Measurements from ENCODE around the gene MYO1B.

Gene MYO1B

GRCh38 chr2:191244350-191244749 is 854 bp upstream of the MYO1B start:
- no peak for DNase-seq (ENCODE audit: extremely low spot score)
- ChIA-PET POLR2A (no interaction called here), CTCF (no interaction called here)
- no peak for TF ChIP-seq CTCF (IDR thresholded peaks at IDR 0.05; ENCODE audit: control extremely low read depth, extremely low read depth, low read depth, missing control alignments)

GRCh38 chr2:191245869-191246531 is 796 bp downstream of the MYO1B start:
- POLR2A ChIA-PET = no interaction called here
- CTCF ChIA-PET = no interaction called here
- DNase-seq (ENCODE audit: extremely low spot score) = peak; percentile 23

GRCh38 chr2:191246820-191247380 is 1.7 kb downstream of the MYO1B start:
- TF ChIP-seq CTCF (IDR thresholded peaks at IDR 0.05; ENCODE audit: control extremely low read depth, extremely low read depth, low read depth, missing control alignments) = no peak
- POLR2A ChIA-PET = no interaction called here
- no peak for DNase-seq (ENCODE audit: extremely low spot score)
- CTCF ChIA-PET = interaction anchor here (0.7 to 1.4 kb wide), 3 partner anchors 15 to 320 kb away, joined by 3 read pairs; no protein-coding TSS in a partner anchor

More at GRCh38 chr2:191245869-191246531, 796 bp downstream of the MYO1B start:
- TF ChIP-seq CTCF (IDR thresholded peaks at IDR 0.05; ENCODE audit: control extremely low read depth, extremely low read depth, low read depth, missing control alignments) = no peak

- POLR2A ChIA-PET = no interaction called here
- no peak for TF ChIP-seq CTCF (IDR thresholded peaks at IDR 0.05; ENCODE audit: control extremely low read depth, extremely low read depth, low read depth, missing control alignments)
- no peak for DNase-seq (ENCODE audit: extremely low spot score)
- CTCF ChIA-PET = interaction anchor here (0.7 to 1.5 kb wide), 4 partner anchors 13 to 319 kb away, joined by 3 read pairs; no protein-coding TSS in a partner anchor
Measured at GRCh38 chr2:191247381-191248057, 2.3 kb downstream of the MYO1B start.

GRCh38 chr2:191249156-191249813 is 4.1 kb downstream of the MYO1B start:
- no peak for TF ChIP-seq CTCF (IDR thresholded peaks at IDR 0.05; ENCODE audit: control extremely low read depth, extremely low read depth, low read depth, missing control alignments)

GRCh38 chr2:191250400-191250799 is 5.2 kb downstream of the MYO1B start:
- no peak for DNase-seq (ENCODE audit: extremely low spot score)
- CTCF ChIA-PET = interaction anchor here (0.8 kb wide), 1 partner anchor 14 kb away, joined by 3 read pairs; no protein-coding TSS in a partner anchor
- no peak for TF ChIP-seq CTCF (IDR thresholded peaks at IDR 0.05; ENCODE audit: control extremely low read depth, extremely low read depth, low read depth, missing control alignments)
- POLR2A ChIA-PET = no interaction called here

More at GRCh38 chr2:191249156-191249813, 4.1 kb downstream of the MYO1B start:
- DNase-seq (ENCODE audit: extremely low spot score) = no peak
- ChIA-PET POLR2A (no interaction called here), CTCF (no interaction called here)
